ENCODE results near the gene PRR5L.

PRR5L gene

GRCh38 chr11:36356201-36356600 is 60.1 kb downstream of the PRR5L start:
- H3K4me1 ChIP-seq (ENCODE audit: control insufficient read depth, insufficient read depth, low read length), result no peaks in the 10 kb centered on the region
- ChIA-PET POLR2A (no interaction called here), CTCF (interaction anchor here (0.7 to 1.8 kb wide), 2 partner anchors 63 to 684 kb away, joined by 3 to 5 read pairs; no protein-coding TSS in a partner anchor)
- TF ChIP-seq ZNF501 (tag by site-specific recombination; IDR thresholded peaks at IDR 0.05) (no peak), ZBTB11 (tag by site-specific recombination; conservative IDR thresholded peaks at IDR 0.05; ENCODE audit: low read depth) (no peak), KLF16 (tag by site-specific recombination; IDR thresholded peaks at IDR 0.05) (no peak), ZNF2 (tag by site-specific recombination; IDR thresholded peaks at IDR 0.05) (no peak), ZNF639 (tag by site-specific recombination; IDR thresholded peaks at IDR 0.05) (no peak), ZNF37A (tag by site-specific recombination; IDR thresholded peaks at IDR 0.05) (no peak), ZNF341 (tag by site-specific recombination; IDR thresholded peaks at IDR 0.05; ENCODE audit: low read depth) (no peak), ZNF513 (tag by site-specific recombination; IDR thresholded peaks at IDR 0.05) (no peak), ZNF518A (tag by site-specific recombination; conservative IDR thresholded peaks at IDR 0.05; ENCODE audit: low read depth) (no peak), ZNF830 (tag by site-specific recombination; IDR thresholded peaks at IDR 0.05; ENCODE audit: low read depth) (no peak), OVOL3 (tag by site-specific recombination; IDR thresholded peaks at IDR 0.05) (no peak), ZNF311 (tag by site-specific recombination; IDR thresholded peaks at IDR 0.05; ENCODE audit: borderline replicate concordance) (no peak)
- H3K27ac ChIP-seq (ENCODE audit: extremely low read depth, low read depth, low read length), result no peak overlapping the region
- H3K9me3 ChIP-seq (ENCODE audit: control insufficient read depth, insufficient read depth, low read depth, low read length), result no peaks in the 10 kb centered on the region
- no peaks in the 10 kb centered on the region for H3K36me3 ChIP-seq (ENCODE audit: control insufficient read depth in 2 of 2, insufficient read depth in 1 of 2, low read length in 2 of 2)
- no peak overlapping the region for H3K4me3 ChIP-seq (ENCODE audit: low read depth, low read length)

- no peak for TF ChIP-seq ZNF664 (tag by site-specific recombination; IDR thresholded peaks at IDR 0.05)
- TF ChIP-seq SALL2 (tag by site-specific recombination; IDR thresholded peaks at IDR 0.05; ENCODE audit: borderline replicate concordance), result no peak
- no peak for TF ChIP-seq ZNF501 (tag by site-specific recombination; IDR thresholded peaks at IDR 0.05)
- TF ChIP-seq ZBTB1 (tag by site-specific recombination; IDR thresholded peaks at IDR 0.05), result no peak
- no peak for TF ChIP-seq YY2 (tag by site-specific recombination; IDR thresholded peaks at IDR 0.05)
- TF ChIP-seq ZBTB11 (tag by site-specific recombination; conservative IDR thresholded peaks at IDR 0.05; ENCODE audit: low read depth), result no peak
- no peak for TF ChIP-seq ZNF350 (tag by site-specific recombination; IDR thresholded peaks at IDR 0.05)
- no peak for TF ChIP-seq YY1 (tag by site-specific recombination; IDR thresholded peaks at IDR 0.05)
- no peak for TF ChIP-seq HOXA7 (CRISPR knock-in tag; IDR thresholded peaks at IDR 0.05; ENCODE audit: borderline replicate concordance)
- Histone ChIP-seq H3K4me3 (ENCODE audit: low read depth, low read length) (no peak overlapping the region), H3K4me1 (ENCODE audit: control insufficient read depth, insufficient read depth, low read length) (no peaks in the 10 kb centered on the region), H3K36me3 (ENCODE audit: control insufficient read depth in 2 of 2, insufficient read depth in 1 of 2, low read length in 2 of 2) (no peaks in the 10 kb centered on the region), H3K27ac (ENCODE audit: extremely low read depth, low read depth, low read length) (no peak overlapping the region), H3K9me3 (ENCODE audit: control insufficient read depth, insufficient read depth, low read depth, low read length) (no peaks in the 10 kb centered on the region)
- ChIA-PET POLR2A (interaction anchor here (1.1 kb wide), 1 partner anchor 18 kb away, joined by 5 read pairs; no protein-coding TSS in a partner anchor), CTCF (interaction anchor here (1.0 to 1.2 kb wide), 2 partner anchors 66 to 111 kb away, joined by 3 to 4 read pairs; no protein-coding TSS in a partner anchor)
These were observed 61.7 kb downstream of the PRR5L start for GRCh38 chr11:36357831-36358230.

Data from HEK293 (cell line).